Raji (cell line): Measurements from ENCODE around the gene EMP1.

ENCODE experiments used
- POLR2A ChIP-seq: IDR thresholded peaks from 2 replicates; pipeline ENCODE4 v1.6.1; 2011; ENCODE audit warnings: low read depth, low read length, control low read depth; ENCODE audit not compliant: insufficient read depth

Gene EMP1

DNA sequence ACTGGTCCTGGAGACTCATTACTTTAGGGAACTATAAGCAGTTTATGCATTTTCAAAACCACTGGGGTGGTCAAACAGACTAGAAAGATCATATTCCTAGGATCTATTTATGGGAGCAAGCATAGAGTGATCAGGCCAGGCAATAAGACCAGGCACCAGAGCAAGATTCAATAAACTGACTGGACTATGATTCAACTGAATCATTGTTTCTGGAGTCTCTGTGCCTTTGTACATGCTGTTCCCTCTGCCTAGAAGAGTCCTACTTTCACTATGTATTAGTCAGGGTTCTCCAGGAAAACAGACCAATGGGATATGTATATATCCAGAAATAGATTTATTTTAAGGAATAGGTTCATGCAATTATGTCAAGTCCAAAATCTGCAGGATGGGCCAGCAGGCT, 55.5 kb downstream of the EMP1 start:
- no peak for TF ChIP-seq POLR2A

GRCh38 chr12:13252616-13253015, 56.1 kb downstream of the EMP1 start:
- no peak for TF ChIP-seq POLR2A

DNA sequence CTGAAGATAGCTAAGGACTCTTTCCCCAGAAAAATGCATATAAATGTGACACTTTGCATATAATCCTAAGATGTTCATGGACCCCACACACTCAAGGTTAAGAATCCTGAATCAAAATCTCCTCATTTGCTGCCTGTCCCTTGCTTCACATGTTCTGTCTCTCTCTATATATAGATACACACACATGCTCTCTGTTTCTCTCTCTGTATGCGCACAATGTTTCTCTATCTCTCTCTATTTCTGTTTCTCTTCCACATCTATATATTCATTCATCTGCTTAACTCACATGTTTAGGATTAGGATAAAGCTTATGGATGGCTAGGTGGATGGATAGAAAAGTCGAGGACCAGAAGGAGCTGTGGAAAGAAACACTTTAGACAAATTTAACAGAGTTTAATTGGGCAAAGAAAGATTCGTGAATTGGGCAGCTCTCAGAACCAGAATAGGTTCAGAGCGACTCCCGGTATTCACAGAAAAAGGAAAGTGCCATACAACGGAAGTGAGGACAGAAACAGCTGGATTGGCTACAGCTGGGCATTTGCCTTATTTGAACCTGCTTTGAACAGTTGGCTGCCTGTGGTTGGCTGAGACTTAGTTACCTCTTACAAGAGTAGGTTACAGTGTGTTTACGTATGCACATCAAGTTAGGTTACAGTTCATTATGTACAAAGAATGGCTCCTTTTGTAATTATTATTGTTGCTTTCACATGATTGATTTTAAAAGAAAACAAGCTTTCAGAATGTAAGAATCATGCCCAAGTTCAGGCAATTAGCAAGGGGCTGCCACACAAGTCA, 57.6 kb downstream of the EMP1 start:
- no peak for TF ChIP-seq POLR2A

GRCh38 chr12:13255792-13256691, 59.5 kb downstream of the EMP1 start:
- TF ChIP-seq POLR2A = no peak

- TF ChIP-seq POLR2A = no peak
Measured at GRCh38 chr12:13256692-13257045, 60.1 kb downstream of the EMP1 start.

DNA sequence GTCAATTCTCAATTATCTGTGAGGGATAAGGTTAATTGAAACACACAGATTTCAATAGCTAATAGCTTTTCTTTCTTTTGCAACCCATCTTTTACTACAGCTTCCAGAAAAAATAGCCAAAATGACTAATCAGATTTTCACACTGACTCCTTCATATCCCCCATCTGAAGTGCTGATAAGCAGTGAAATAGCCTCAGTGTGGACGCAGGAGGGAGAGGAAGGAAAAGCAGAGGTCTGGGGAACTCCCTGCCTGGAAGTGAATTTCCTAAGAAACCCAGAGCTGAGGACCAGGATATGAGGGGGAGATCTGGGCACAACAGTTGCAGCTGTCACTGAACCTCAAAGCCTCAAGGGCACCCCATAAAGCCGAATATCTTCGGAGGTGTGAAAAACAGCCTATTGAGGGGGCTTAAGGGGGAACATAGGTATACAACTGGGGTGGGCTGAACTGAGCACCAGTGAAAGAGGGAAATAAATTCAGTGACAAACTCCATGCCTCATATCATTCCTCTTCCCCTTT, 60.9 kb downstream of the EMP1 start:
- no peak for TF ChIP-seq POLR2A

DNA sequence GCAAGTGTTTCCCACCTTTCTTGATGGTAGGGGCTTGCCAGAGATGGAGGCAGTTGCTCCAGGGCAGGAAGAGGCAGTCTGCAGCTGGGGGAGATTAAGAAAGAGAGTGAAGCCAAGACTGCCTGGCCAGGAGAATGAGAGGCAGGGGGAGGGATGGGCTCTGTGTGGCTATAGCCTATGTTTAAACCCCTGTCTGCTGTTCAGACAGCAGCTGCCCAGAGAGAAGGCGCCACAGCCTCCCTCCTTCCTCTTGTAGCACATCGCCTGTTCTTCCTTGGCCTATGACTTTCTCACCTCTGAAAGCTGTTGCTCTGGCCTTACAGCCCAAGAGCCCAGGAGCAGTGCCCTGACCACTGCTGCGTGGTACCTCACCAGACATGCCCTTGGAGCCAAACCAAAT, 61.7 kb downstream of the EMP1 start:
- TF ChIP-seq POLR2A = no peak

- no peak for TF ChIP-seq POLR2A
Measured at GRCh38 chr12:13258717-13259119, 62.2 kb downstream of the EMP1 start.

GRCh38 chr12:13268581-13268980, 72.1 kb downstream of the EMP1 start:
- no peak for TF ChIP-seq POLR2A
